ENCODE results near the gene CAB39L.

The CAB39L gene

GRCh38 chr13:49303533-49304252 is 140.2 kb downstream of the CAB39L start:
- TF ChIP-seq CTCF (IDR thresholded peaks at IDR 0.05; ENCODE audit: low read depth, low read length, missing control alignments), result no peak
- H3K4me3 ChIP-seq (ENCODE audit: low read depth, low read length), result no peak overlapping the region
- in situ Hi-C loops (cut with HindIII; ENCODE audit: low sequenced_read_pairs), result no loop called here
- no peak for DNase-seq (ENCODE audit: low read depth)

- TF ChIP-seq CTCF (IDR thresholded peaks at IDR 0.05; ENCODE audit: low read depth, low read length, missing control alignments), result no peak
- no peak overlapping the region for H3K4me3 ChIP-seq (ENCODE audit: low read depth, low read length)
- in situ Hi-C loops (cut with HindIII; ENCODE audit: low sequenced_read_pairs), result no loop called here
- DNase-seq (ENCODE audit: low read depth), result no peak
These were observed 141.0 kb downstream of the CAB39L start for GRCh38 chr13:49302817-49303216.

GRCh38 chr13:49302222-49302621 is 141.6 kb downstream of the CAB39L start:
- in situ Hi-C loops (cut with HindIII; ENCODE audit: low sequenced_read_pairs), result no loop called here
- no peak for TF ChIP-seq CTCF (IDR thresholded peaks at IDR 0.05; ENCODE audit: low read depth, low read length, missing control alignments)
- no peak for DNase-seq (ENCODE audit: low read depth)
- no peak overlapping the region for H3K4me3 ChIP-seq (ENCODE audit: low read depth, low read length)

GRCh38 chr13:49300739-49301589 is 142.9 kb downstream of the CAB39L start:
- peak; percentile 84 for TF ChIP-seq CTCF (IDR thresholded peaks at IDR 0.05; ENCODE audit: low read depth, low read length, missing control alignments)
- no peak overlapping the region for H3K4me3 ChIP-seq (ENCODE audit: low read depth, low read length)
- peak; percentile 46 for DNase-seq (ENCODE audit: low read depth)
- in situ Hi-C loops (cut with HindIII; ENCODE audit: low sequenced_read_pairs), result no loop called here

- DNase-seq (ENCODE audit: low read depth), result no peak
- in situ Hi-C loops (cut with HindIII; ENCODE audit: low sequenced_read_pairs), result no loop called here
- no peak overlapping the region for H3K4me3 ChIP-seq (ENCODE audit: low read depth, low read length)
- no peak for TF ChIP-seq CTCF (IDR thresholded peaks at IDR 0.05; ENCODE audit: low read depth, low read length, missing control alignments)
These were observed 143.6 kb downstream of the CAB39L start for GRCh38 chr13:49300276-49300675.

GRCh38 chr13:49298903-49299605 is 144.8 kb downstream of the CAB39L start:
- no peak for TF ChIP-seq CTCF (IDR thresholded peaks at IDR 0.05; ENCODE audit: low read depth, low read length, missing control alignments)
- H3K4me3 ChIP-seq (ENCODE audit: low read depth, low read length), result no peak overlapping the region
- no peak for DNase-seq (ENCODE audit: low read depth)
- in situ Hi-C loops (cut with HindIII; ENCODE audit: low sequenced_read_pairs), result no loop called here

Data from astrocyte of the cerebellum (primary cell).